Measurements from ENCODE around the gene NBEAL2. TPM values are rescaled to one million over a fixed set of nuclear protein-coding genes. Genes with fewer than 3 reads are reported as not detected.

NBEAL2 gene
- total RNA-seq, 2 donors from 2014 or later, result 75.7 to 122 TPM

DNA sequence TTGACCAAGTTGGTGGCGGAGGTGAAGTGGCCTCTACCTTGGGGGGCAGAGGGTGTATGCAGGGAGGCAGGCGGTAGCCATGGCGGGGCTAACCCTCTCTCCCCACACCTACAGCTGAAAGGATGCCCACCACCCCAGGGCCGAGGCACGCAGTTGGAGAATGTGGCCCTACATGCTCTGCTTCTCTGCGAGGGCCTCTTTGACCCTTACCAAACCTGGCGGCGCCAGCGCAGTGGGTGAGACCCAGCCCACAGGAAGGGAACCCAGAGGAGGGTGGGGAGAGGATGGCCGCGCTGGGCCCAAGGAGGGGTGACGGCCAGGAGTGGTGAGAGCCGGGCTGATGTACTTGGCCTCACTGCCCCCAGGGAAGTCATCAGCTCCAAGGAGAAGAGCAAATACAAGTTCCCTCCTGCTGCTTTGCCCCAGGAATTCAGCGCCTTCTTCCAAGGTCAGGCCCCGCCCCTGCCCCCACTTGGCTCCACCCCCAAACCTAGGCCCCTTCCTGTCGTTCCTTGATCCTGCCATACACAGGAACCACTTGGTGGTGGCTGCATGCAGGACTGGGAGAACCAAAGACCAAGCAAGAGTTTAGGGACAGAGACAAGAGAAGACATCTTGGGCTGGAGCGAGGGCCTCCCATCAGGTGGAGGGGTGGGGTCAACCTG lies 9.8 kb downstream of the NBEAL2 start:
- ATAC-seq, result no peak
- Mint-ChIP-seq H3K9me3 (no peaks in the 10 kb centered on the region), H3K36me3 (peaks cover 0 to 6% of the 10 kb centered on the region in 2 donors), H3K27ac (peak overlapping the region in 1 of 2 donors; percentile 91)
- no peak for DNase-seq (ENCODE audit: low spot score in 2 of 2)

DNA sequence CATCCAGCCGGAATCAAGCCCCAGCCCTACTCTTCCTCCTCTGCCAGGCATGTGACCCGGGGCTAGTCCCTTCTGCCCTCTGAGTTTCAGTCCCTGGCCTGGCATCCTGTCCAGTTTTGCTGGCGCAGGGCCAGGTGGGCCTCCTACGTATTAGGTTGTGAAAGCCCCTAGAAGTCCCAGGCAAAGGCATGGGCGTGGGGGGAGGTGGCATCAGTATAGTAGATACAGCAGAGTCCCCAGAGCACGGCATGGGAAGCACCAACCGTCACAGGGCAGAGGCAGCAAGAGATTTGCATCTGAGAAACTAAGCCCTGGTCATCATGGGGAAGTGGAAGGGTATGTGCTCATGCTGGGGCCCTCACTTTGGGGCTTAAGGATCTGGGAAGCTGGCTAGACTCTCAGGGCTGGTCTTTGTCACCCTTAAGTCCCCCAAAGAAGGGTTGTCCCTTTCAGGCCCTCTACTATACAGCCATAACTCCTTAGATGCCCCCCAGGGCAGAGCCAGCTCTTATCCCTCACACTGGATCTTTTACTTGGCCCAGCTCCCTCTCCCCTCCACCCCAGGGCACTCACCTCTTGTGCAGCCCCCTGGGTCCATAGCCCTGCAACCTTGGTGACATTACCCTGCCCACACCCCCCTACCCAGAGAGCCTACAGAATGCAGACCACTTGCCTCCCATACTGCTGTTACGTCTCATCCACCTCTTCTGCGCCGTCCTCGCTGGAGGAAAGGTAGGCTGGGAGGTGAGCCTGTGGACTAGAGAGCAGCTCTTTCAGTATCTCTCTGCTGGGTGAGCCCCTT lies 11.3 kb downstream of the NBEAL2 start:
- ATAC-seq (no peak), DNase-seq (ENCODE audit: low spot score in 2 of 2) (no peak)
- Mint-ChIP-seq H3K9me3 (no peaks in the 10 kb centered on the region), H3K36me3 (no peaks in the 10 kb centered on the region), H3K27ac (peak overlapping the region; percentile 68 to 89)

DNA sequence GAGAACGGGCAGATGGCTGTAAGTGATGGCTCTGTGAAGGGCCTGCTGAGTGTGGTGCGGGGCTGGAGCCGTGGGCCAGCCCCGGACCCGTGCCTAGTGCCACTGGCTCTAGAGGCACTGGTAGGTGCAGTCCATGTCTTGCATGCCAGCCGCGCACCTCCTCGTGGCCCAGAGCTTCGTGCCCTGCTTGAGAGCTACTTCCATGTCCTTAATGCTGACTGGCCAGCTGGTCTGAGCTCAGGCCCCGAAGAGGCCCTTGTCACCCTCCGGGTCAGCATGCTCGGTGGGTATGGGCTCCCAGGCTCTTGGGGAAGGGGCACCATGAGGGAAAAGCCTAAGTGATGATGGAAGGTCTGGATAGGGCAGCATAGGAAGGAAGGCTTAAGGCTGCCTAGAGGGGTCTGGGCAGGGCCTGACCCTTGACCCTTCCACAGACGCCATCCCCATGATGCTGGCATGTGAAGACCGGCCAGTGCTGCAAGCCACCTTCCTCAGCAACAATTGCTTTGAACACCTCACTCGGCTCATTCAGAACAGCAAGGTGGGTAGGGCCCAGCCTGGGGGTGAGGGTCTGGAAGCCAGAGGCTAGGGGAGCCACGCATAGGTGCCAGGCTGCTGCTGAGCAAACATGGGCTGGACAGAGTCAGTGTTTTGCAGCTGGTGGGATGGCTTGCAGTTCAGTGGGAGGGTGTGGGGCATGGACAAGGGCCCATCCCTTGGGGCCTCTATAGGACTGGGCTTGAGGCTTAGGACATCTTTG lies 12.1 kb downstream of the NBEAL2 start:
- Mint-ChIP-seq H3K27ac (peak overlapping the region in 1 of 2 donors; percentile 22), H3K9me3 (no peaks in the 10 kb centered on the region), H3K36me3 (no peaks in the 10 kb centered on the region)
- ATAC-seq (no peak), DNase-seq (ENCODE audit: low spot score in 2 of 2) (no peak)

DNA sequence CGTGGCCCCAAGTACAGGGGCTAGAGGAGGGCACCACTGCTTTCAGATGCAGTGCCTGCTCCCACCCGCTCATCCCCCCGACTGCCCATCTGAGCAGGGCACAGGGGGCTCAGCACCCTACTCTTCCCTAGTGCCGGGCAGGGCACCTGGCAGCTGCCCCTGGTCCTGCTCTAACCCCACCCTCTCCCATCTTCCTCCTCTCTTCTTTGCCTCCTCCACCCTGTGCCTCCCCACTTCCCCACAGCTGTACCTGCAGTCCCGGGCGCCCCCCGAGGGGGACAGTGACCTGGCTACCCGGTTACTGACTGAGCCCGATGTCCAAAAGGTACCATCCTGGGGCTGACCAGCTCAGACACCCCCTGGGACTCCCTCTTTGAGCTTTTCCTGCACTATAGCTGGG lies 12.8 kb downstream of the NBEAL2 start:
- Mint-ChIP-seq H3K36me3 (no peaks in the 10 kb centered on the region), H3K9me3 (no peaks in the 10 kb centered on the region), H3K27ac (peak overlapping the region in 1 of 2 donors; percentile 72)
- ATAC-seq (no peak), DNase-seq (ENCODE audit: low spot score in 2 of 2) (no peak)

DNA sequence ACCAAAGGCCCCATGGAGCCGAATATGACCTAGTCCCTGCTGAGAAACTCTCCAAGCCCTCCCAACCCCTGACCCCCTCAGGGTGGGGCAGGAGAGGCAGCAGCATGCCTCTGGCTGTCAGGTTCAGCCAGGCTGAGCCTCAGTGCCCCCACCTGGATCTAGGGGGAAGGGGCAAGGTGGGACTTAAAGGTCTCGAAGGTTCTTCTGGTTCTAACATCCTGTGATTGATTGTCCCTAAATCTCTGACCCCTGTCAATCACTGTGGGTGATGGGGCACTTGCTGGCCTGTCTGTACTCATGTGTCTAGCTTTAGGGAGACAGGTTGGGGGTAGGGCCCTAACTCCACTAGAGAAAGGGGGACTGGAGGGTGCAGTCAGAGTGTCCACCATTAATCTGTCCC lies 13.8 kb downstream of the NBEAL2 start:
- Mint-ChIP-seq H3K36me3 (peaks cover 0 to 3% of the 10 kb centered on the region in 2 donors), H3K27ac (peak overlapping the region in 1 of 2 donors; percentile 12), H3K9me3 (no peaks in the 10 kb centered on the region)
- DNase-seq (ENCODE audit: low spot score in 2 of 2) (no peak), ATAC-seq (no peak)

DNA sequence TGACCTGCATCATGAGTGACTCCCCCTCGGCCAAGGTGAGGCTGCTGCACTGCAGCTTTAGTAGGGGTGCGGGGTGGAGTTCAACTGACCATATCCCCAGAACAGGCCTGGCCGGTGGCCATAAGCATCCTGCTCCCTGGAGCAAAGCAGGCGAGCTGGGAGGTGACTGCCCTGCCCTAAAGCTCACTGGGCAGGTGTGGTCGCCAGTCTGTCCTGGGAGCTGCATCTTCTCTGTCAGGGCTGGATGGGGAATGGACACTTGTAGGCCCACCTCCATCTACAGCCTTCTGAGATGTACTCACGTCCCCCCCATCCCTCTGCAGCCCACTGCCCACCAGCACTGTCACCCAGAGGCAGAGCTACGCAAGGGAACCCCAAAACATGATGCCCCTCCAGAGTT lies 14.5 kb downstream of the NBEAL2 start:
- ATAC-seq (no peak), DNase-seq (ENCODE audit: low spot score in 2 of 2) (no peak)
- Mint-ChIP-seq H3K36me3 (peaks cover 0 to 4% of the 10 kb centered on the region in 2 donors), H3K27ac (peak overlapping the region in 1 of 2 donors; percentile 12), H3K9me3 (no peaks in the 10 kb centered on the region)

DNA sequence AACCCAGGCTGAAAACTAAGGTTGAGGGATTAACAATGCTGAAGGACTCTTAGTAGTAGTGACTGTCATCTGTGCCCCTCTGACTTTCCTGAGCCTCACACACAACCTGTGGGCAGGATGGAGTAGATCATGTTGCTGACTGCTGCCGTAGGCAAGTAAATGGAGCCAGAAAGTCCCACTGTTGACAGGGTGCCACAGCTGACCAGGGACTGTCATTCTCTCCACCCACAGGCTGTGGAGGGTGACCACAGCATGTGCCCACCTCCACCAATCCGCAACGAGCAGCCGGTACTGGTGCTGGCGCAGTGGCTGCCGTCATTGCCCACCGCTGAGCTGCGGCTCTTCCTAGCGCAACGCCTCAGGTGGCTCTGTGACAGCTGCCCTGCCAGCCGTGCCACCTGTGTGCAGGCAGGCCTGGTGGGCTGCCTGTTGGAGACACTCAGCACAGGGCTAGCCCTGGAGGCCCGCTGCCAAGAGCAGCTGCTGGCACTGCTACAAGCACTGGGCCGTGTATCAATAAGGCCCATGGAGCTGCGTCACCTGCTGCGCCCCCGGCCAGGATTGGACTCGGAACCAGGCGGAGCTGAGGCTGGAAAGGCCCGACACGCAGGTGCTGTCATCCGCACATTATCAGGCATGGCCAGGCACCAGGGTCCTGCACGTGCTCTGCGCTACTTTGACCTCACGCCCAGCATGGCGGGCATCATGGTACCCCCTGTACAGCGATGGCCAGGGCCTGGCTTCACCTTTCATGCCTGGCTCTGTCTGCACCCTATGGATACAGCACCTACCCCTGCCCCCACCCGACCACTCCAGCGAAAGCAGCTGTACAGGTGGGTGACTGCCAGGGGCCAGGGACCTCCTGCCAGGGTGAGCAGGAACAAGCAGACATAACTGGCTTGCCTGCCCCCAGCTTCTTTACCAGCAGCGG lies 15.6 kb downstream of the NBEAL2 start:
- ATAC-seq (no peak), DNase-seq (ENCODE audit: low spot score in 2 of 2) (no peak)
- Mint-ChIP-seq H3K36me3 (peaks cover 0 to 7% of the 10 kb centered on the region in 2 donors), H3K27ac (peak overlapping the region in 1 of 2 donors; percentile 12), H3K9me3 (no peaks in the 10 kb centered on the region)

DNA sequence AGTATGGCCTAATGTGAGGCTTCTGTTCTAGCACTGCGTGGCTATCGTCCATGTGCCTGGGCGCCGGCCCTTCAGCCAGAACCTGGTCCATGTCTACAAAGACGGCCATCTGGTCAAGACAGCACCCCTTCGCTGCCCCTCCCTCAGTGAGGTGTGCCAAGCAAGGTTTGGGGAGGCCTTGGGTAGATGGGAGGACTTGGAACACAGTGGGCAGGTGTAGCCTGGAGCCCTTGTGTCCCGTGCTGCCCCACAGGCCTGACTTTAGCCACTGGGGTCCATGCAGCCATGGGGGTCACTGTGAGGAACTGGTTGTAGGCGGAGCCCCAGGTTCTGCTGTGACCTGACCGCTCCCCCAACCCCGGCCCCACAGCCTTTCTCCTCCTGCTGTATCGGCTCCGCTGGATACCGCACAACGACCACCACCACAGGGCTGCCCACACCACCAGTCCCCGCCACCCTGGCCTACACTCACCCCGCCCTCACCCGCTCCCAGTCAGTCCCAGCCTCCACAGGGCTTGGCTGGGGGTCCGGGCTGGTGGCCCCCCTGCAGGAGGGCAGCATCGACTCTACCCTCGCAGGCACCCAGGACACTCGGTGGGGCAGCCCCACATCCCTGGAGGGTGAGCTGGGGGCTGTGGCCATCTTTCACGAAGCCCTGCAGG lies 16.6 kb downstream of the NBEAL2 start:
- DNase-seq (ENCODE audit: low spot score in 2 of 2), result no peak
- H3K36me3 Mint-ChIP-seq, result peaks cover 0 to 10% of the 10 kb centered on the region in 2 donors
- H3K9me3 Mint-ChIP-seq, result no peaks in the 10 kb centered on the region
- ATAC-seq, result no peak
- H3K27ac Mint-ChIP-seq, result no peak overlapping the region

DNA sequence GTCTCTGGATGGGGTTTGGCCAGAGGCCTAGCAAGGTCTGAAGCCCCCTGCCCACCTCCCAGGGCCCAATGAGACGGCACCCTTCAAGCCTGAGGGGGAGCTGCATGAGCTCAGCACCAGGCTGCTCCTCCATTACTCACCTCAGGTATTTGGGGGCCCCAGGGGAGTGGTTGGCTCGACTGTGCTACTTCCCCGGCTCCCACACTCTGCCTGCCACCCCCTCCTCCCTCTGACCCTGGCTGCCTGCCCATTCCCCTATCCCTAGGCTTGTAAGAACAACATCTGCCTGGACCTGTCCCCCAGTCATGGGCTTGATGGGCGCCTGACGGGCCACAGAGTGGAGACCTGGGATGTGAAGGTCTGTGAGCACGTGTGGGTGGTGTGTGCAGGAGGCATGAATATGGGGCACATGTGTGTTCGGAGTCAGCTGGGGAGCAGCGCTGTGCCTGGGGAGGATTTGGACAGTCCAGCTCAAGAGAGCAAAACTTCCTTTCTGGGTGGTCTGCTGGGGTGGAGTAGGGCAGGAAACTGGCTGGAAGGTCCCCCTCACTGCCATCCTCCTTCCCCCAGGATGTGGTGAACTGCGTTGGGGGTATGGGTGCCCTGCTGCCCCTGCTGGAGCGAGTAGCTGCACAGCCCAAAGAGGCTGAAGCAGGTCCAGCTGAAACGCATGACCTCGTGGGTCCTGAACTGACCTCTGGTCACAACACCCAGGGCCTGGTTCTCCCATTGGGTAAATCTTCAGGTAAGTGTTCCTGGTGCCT lies 17.4 kb downstream of the NBEAL2 start:
- H3K9me3 Mint-ChIP-seq, result no peaks in the 10 kb centered on the region
- ATAC-seq, result no peak
- DNase-seq (ENCODE audit: low spot score in 2 of 2), result no peak
- peaks cover 0 to 10% of the 10 kb centered on the region in 2 donors for H3K36me3 Mint-ChIP-seq
- peak overlapping the region in 1 of 2 donors; percentile 63 for H3K27ac Mint-ChIP-seq

DNA sequence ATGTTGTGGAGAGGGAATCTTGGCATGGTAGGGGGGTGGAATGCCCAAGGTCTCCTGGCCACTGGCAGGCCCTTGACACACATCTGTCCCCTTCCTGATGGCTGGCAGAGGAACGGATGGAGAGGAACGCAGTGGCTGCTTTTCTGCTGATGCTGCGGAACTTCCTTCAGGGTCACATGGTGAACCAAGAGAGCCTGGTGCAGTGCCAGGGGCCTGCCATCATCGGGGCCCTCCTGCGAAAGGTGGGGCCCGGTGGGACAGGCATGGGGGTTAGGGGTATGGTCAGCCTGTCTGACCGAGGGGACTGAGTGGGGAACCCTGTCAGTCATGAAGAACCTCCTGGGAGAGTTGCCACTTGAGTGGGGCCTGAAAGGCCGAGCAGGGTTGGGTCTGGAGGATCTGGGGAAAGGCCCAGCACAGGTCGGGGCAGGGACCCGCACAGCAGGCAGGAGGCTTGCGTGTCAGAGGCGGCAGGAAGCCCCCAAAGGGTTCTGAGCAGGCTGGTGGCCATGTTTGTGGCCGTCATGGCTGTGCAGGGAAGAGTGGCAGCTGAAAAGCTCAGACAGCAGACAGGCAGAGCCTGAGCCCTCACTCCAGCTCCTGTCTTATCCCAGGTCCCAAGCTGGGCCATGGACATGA lies 18.1 kb downstream of the NBEAL2 start:
- Mint-ChIP-seq H3K36me3 (peaks cover 0 to 10% of the 10 kb centered on the region in 2 donors), H3K27ac (peak overlapping the region in 1 of 2 donors; percentile 63), H3K9me3 (no peaks in the 10 kb centered on the region)
- DNase-seq (ENCODE audit: low spot score in 2 of 2), result no peak
- no peak for ATAC-seq

DNA sequence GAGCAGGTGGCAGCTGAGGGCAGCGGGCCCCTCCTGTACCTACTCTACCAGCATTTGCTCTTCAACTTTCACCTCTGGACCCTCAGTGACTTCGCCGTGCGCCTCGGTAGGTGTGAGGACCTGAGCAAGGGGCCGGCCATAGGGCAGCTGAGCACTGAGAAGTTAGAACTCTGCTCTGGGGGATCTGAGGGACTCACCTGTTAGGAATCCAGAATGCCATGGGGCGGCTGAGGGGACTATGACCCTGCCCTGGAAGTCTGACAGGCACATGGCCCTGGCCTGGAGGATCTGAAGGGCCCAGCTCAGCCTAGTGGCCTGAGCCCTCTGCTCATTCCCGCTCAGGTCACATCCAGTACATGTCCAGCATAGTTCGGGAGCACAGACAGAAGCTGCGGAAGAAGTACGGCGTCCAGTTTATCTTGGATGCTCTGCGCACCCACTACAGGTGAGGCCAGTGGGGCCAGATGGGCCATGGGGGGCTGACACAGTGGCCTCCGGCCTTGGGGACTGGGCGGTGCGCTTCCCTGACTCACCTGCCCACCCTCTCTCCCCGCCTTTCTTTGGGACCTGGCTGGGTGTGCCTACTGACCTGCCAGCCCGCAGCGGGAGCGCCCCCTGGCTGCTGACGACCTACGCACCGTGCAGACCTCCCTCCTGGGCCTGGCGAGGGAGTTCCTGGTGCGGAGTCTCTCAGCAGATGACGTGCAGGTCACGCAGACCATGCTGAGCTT lies 18.8 kb downstream of the NBEAL2 start:
- peak overlapping the region in 1 of 2 donors; percentile 70 for H3K27ac Mint-ChIP-seq
- DNase-seq (ENCODE audit: low spot score in 2 of 2) (peak in 1 of 2 donors; percentile 79), ATAC-seq (peak; percentile 67 to 77)
- H3K36me3 Mint-ChIP-seq, result peaks cover 0 to 10% of the 10 kb centered on the region in 2 donors
- H3K9me3 Mint-ChIP-seq, result no peaks in the 10 kb centered on the region

DNA sequence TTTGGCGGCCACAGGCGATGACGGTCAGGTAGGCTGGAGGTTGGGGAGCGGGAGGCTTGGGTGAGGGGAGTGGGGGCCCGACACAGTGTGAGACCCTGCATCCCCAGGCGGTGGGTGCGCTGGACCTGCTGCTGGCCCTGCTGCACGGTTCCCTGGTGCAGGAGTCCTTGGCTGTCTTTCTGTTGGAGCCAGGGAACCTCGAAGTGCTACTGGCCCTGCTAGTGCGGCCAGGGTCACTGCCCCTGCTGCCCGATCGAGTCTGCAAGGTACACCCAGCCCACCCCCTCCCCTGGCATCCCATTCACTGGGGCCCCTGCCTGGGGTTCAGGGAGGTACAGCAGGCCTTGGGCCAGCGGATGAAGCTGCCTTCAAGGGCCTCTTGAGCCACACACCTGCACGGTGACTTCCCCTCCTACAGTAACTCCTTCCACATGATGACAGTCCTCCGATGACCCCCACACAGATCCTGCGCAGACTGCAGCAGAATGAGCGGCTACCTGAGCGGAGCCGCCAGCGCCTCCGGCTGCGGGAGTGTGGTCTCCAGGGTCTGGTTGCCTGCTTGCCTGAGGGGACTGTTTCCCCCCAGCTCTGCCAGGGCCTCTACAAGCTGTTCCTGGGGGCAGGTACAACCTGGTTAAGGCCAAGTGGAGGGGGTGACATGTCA lies 19.5 kb downstream of the NBEAL2 start:
- no peak overlapping the region for H3K27ac Mint-ChIP-seq
- no peaks in the 10 kb centered on the region for H3K9me3 Mint-ChIP-seq
- peaks cover 0 to 10% of the 10 kb centered on the region in 2 donors for H3K36me3 Mint-ChIP-seq
- ATAC-seq (peak in 1 of 2 donors; percentile 9), DNase-seq (ENCODE audit: low spot score in 2 of 2) (no peak)

DNA sequence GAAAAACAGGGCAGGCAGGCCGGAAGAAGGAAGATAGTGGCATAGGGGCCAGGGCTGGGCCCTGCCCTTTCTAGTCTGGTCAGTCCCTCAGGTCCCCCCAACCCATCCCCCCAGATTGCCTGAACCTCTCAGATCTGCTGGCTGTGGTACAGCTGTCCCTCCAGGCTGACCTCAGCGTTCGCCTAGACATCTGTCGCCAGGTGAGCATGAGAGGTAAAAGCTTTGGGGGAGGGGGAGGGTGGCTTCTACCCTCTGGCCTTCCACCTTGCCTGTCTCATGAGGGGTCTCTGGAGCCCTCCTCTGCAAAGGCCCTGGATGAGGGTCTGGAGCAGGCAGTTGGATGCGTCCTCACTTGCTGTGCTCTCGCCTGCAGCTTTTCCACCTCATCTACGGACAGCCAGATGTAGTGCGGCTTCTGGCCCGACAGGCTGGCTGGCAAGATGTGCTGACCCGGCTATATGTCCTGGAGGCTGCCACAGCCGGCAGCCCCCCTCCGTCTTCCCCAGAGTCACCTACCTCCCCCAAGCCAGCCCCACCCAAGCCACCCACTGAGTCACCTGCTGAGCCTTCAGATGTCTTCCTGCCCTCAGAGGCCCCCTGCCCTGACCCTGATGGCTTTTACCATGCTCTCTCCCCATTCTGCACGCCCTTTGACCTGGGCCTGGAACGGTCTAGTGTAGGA lies 20.2 kb downstream of the NBEAL2 start:
- DNase-seq (ENCODE audit: low spot score in 2 of 2) (no peak), ATAC-seq (no peak)
- no peaks in the 10 kb centered on the region for H3K9me3 Mint-ChIP-seq
- H3K27ac Mint-ChIP-seq, result peak overlapping the region in 1 of 2 donors; percentile 5
- H3K36me3 Mint-ChIP-seq, result peaks cover 0 to 10% of the 10 kb centered on the region in 2 donors
